ENCODE data around the gene TMEM243.

Gene TMEM243

GRCh38 chr7:87146740-87147386 lies 72.7 kb downstream of the TMEM243 start:
- H3K36me3 ChIP-seq: no peaks in the 10 kb centered on the region
- no peak overlapping the region for H3K4me3 ChIP-seq (ENCODE audit: low read depth, low read length)
- H3K4me1 ChIP-seq: no peaks in the 10 kb centered on the region
- H3K27me3 ChIP-seq: no peaks in the 10 kb centered on the region
- H3K9me3 ChIP-seq: no peaks in the 10 kb centered on the region
- TF ChIP-seq CTCF (IDR thresholded peaks at IDR 0.05; ENCODE audit: low read depth, low read length): no peak
- peak; percentile 9 for DNase-seq

Measured in BE2C (cell line).